GM23338 (cell line): Measurements from ENCODE around the gene MMD. TPM values are rescaled to one million over a fixed set of nuclear protein-coding genes. Genes with fewer than 3 reads are reported as not detected.

Experiments used
- ATAC-seq: fragments of 200-7000 bp; cut with Tn5 transposase; 3 replicates; pipeline ENCODE4 v1.9.1; 2020
- DNase-seq: peaks from one replicate; pipeline ENCODE4 v3.0.0-alpha.2; 2015; ENCODE audit warnings: low spot score
- H2AFZ ChIP-seq: fragments of 200-600 bp; sonication (generic); 2 replicates; pipeline ENCODE4 v1.8.0; 2016; ENCODE audit warnings: antibody characterized with exemption, mild to moderate bottlenecking, moderate library complexity
- H3F3A ChIP-seq: fragments of 200-600 bp; sonication (generic); replicated peaks from 2 replicates; pipeline ENCODE4 v1.8.0; 2017; ENCODE audit warnings: antibody characterized with exemption, mixed run types, low read depth
- H3K27ac ChIP-seq: fragments of 200-600 bp; sonication (generic); 2 replicates; pipeline ENCODE4 v1.6.1; 2016; ENCODE audit warnings: low read depth
- H3K27me3 ChIP-seq: fragments of 200-600 bp; sonication (generic); 2 replicates; pipeline ENCODE4 v1.8.0; 2016; ENCODE audit warnings: mild to moderate bottlenecking, mixed run types, moderate library complexity; ENCODE audit not compliant: insufficient read depth
- H3K36me3 ChIP-seq: fragments of 200-600 bp; sonication (generic); 2 replicates; pipeline ENCODE4 v1.8.0; 2016; ENCODE audit warnings: mild to moderate bottlenecking; ENCODE audit not compliant: insufficient read depth
- H3K4me1 ChIP-seq: fragments of 200-600 bp; sonication (generic); 2 replicates; pipeline ENCODE4 v1.8.0; 2016; ENCODE audit warnings: mild to moderate bottlenecking, moderate library complexity; ENCODE audit not compliant: insufficient read depth
- H3K4me2 ChIP-seq: fragments of 200-600 bp; sonication (generic); 2 replicates; pipeline ENCODE4 v1.7.1; 2017; ENCODE audit warnings: mixed run types
- H3K4me3 ChIP-seq: fragments of 200-600 bp; sonication (generic); 2 replicates; pipeline ENCODE4 v1.6.1; 2016; ENCODE audit warnings: mixed run types
- H3K79me2 ChIP-seq: fragments of 200-600 bp; sonication (generic); replicated peaks from 2 replicates; pipeline ENCODE4 v1.8.0; 2017; ENCODE audit warnings: mild to moderate bottlenecking; ENCODE audit not compliant: insufficient read depth
- H3K9me2 ChIP-seq: fragments of 200-600 bp; sonication (generic); 2 replicates; pipeline ENCODE4 v1.8.0; 2017; ENCODE audit not compliant: insufficient read depth
- H4K20me1 ChIP-seq: fragments of 200-600 bp; sonication (generic); replicated peaks from 2 replicates; pipeline ENCODE4 v1.8.0; 2017; ENCODE audit warnings: mild to moderate bottlenecking; ENCODE audit not compliant: insufficient read depth
- H3K27ac Mint-ChIP-seq: 2 replicates; pipeline ENCODE4 v1.8.0; 2020; ENCODE audit warnings: inconsistent platforms, mild to moderate bottlenecking, moderate library complexity, mixed read lengths
- H3K27me3 Mint-ChIP-seq: 3 replicates; pipeline ENCODE4 v1.8.0; 2022; ENCODE audit warnings: low read depth, mild to moderate bottlenecking, moderate library complexity, mixed read lengths, inconsistent platforms; ENCODE audit not compliant: insufficient read depth, poor library complexity
- H3K36me3 Mint-ChIP-seq: 3 replicates; pipeline ENCODE4 v1.8.0; 2021; ENCODE audit warnings: low read depth, mild to moderate bottlenecking, inconsistent platforms, moderate library complexity, mixed read lengths
- H3K4me1 Mint-ChIP-seq: 3 replicates; pipeline ENCODE4 v1.8.0; 2020; ENCODE audit warnings: mild to moderate bottlenecking, inconsistent platforms, mixed read lengths
- H3K4me3 Mint-ChIP-seq: 3 replicates; pipeline ENCODE4 v1.8.0; 2021; ENCODE audit warnings: moderate library complexity, mild to moderate bottlenecking, inconsistent platforms, mixed read lengths
- H3K9me3 Mint-ChIP-seq: 3 replicates; pipeline ENCODE4 v1.8.0; 2020; ENCODE audit warnings: moderate library complexity, mild to moderate bottlenecking, inconsistent platforms, mixed read lengths
- EZH2 ChIP-seq: fragments of 200-600 bp; sonication (generic); IDR thresholded peaks from one replicate; pipeline ENCODE4 v1.8.0; 2017; ENCODE audit warnings: antibody characterized with exemption, mild to moderate bottlenecking, low read depth; ENCODE audit not compliant: unreplicated experiment
- EZH2phosphoT487 ChIP-seq: fragments of 200-600 bp; sonication (generic); IDR thresholded peaks from one replicate; pipeline ENCODE4 v1.8.1; 2018; ENCODE audit warnings: antibody characterized with exemption; ENCODE audit not compliant: unreplicated experiment
- POLR2AphosphoS5 ChIP-seq: IDR thresholded peaks from 2 replicates; pipeline ENCODE4 v1.6.1; 2016; ENCODE audit warnings: antibody characterized with exemption, low read depth
- STAT1 ChIP-seq: IDR thresholded peaks from one replicate; pipeline ENCODE4 v1.6.1; 2016; ENCODE audit warnings: antibody characterized with exemption; ENCODE audit not compliant: unreplicated experiment
- ZNF114 ChIP-seq: fragments of 250-450 bp; sonication (Bioruptor Pico); IDR thresholded peaks from 2 replicates; pipeline ENCODE4 v1.5.0; 2020; ENCODE audit warnings: mild to moderate bottlenecking, moderate library complexity
- ZNF331 ChIP-seq: fragments of 250-450 bp; sonication (Bioruptor Pico); IDR thresholded peaks from 2 replicates; pipeline ENCODE4 v1.5.0; 2020; ENCODE audit warnings: low read depth, mild to moderate bottlenecking, moderate library complexity
- polyA plus RNA-seq: library from polyadenylated mRNA; unstranded; fragments of >200 nt; fragmentation: Nextera tagmentation; extraction: Ambion mirVana; gene quantifications from 2 replicates; pipeline ENCODE4 v1.2.1, GENCODE V29; 2016
- total RNA-seq: library from RNA; depleted of rRNA; stranded (reverse); fragments of >200 nt; shearing (Covaris generic); gene quantifications from 2 replicates; pipeline ENCODE4 v1.2.3, GENCODE V29; 2014
- TF ChIP-seq, protein P1 (sequence below): fragments of 250-450 bp; sonication (Bioruptor Pico); IDR thresholded peaks from 2 replicates; pipeline ENCODE4 v1.5.0; 2020; ENCODE audit warnings: mild to moderate bottlenecking, moderate library complexity

MMD gene
- total and polyA plus RNA-seq, 2 experiments from 2014 or later, result 46.4 to 47.0 TPM

DNA sequence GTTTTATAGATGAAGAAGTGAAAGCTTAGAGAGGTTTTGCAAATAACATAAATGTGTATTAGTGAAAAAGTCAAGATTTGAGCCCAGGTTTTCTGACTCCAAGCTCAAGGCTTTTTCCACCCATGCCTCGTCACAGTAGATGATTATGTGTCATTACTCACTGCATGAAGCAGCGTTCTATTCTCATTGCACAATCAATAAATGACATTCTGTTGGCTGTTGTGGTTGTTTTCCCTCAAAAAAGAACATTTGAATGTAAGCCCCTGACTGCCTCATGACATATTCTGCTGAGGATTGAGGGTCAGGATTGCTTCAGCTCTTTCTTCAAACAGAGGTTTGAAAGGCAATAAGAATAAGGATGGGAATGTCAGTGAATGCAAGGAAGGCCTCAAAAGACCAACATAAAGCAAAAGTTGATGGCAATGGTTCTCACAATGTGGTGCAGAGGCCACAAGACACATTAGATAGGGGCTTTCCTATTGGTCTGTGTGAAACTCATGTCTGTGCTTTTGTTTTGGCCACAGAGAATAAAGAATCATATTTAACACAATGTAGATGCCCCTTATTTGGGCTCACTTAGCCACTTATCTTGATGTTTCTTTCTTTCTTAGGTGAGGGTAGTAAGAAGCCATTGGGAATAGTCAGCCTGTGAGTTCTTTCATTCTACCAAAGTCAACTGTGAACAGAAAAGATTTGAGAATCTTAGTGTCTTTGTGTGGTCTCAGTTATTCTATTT lies 5.4 kb upstream of the MMD start (continued):
- TF ChIP-seq, protein P1, sequence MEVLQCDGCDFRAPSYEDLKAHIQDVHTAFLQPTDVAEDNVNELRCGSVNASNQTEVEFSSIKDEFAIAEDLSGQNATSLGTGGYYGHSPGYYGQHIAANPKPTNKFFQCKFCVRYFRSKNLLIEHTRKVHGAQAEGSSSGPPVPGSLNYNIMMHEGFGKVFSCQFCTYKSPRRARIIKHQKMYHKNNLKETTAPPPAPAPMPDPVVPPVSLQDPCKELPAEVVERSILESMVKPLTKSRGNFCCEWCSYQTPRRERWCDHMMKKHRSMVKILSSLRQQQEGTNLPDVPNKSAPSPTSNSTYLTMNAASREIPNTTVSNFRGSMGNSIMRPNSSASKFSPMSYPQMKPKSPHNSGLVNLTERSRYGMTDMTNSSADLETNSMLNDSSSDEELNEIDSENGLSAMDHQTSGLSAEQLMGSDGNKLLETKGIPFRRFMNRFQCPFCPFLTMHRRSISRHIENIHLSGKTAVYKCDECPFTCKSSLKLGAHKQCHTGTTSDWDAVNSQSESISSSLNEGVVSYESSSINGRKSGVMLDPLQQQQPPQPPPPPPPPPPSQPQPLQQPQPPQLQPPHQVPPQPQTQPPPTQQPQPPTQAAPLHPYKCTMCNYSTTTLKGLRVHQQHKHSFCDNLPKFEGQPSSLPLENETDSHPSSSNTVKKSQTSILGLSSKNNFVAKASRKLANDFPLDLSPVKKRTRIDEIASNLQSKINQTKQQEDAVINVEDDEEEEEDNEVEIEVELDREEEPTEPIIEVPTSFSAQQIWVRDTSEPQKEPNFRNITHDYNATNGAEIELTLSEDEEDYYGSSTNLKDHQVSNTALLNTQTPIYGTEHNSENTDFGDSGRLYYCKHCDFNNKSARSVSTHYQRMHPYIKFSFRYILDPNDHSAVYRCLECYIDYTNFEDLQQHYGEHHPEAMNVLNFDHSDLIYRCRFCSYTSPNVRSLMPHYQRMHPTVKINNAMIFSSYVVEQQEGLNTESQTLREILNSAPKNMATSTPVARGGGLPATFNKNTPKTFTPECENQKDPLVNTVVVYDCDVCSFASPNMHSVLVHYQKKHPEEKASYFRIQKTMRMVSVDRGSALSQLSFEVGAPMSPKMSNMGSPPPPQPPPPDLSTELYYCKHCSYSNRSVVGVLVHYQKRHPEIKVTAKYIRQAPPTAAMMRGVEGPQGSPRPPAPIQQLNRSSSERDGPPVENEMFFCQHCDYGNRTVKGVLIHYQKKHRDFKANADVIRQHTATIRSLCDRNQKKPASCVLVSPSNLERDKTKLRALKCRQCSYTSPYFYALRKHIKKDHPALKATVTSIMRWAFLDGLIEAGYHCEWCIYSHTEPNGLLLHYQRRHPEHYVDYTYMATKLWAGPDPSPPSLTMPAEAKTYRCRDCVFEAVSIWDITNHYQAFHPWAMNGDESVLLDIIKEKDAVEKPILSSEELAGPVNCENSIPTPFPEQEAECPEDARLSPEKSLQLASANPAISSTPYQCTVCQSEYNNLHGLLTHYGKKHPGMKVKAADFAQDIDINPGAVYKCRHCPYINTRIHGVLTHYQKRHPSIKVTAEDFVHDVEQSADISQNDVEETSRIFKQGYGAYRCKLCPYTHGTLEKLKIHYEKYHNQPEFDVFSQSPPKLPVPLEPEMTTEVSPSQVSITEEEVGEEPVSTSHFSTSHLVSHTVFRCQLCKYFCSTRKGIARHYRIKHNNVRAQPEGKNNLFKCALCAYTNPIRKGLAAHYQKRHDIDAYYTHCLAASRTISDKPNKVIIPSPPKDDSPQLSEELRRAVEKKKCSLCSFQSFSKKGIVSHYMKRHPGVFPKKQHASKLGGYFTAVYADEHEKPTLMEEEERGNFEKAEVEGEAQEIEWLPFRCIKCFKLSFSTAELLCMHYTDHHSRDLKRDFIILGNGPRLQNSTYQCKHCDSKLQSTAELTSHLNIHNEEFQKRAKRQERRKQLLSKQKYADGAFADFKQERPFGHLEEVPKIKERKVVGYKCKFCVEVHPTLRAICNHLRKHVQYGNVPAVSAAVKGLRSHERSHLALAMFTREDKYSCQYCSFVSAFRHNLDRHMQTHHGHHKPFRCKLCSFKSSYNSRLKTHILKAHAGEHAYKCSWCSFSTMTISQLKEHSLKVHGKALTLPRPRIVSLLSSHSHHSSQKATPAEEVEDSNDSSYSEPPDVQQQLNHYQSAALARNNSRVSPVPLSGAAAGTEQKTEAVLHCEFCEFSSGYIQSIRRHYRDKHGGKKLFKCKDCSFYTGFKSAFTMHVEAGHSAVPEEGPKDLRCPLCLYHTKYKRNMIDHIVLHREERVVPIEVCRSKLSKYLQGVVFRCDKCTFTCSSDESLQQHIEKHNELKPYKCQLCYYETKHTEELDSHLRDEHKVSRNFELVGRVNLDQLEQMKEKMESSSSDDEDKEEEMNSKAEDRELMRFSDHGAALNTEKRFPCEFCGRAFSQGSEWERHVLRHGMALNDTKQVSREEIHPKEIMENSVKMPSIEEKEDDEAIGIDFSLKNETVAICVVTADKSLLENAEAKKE (CRISPR knock-in tag), result no peak
- TF ChIP-seq ZNF114 (CRISPR knock-in tag) (no peak), POLR2AphosphoS5 (no peak), EZH2phosphoT487 (no peak)

DNA sequence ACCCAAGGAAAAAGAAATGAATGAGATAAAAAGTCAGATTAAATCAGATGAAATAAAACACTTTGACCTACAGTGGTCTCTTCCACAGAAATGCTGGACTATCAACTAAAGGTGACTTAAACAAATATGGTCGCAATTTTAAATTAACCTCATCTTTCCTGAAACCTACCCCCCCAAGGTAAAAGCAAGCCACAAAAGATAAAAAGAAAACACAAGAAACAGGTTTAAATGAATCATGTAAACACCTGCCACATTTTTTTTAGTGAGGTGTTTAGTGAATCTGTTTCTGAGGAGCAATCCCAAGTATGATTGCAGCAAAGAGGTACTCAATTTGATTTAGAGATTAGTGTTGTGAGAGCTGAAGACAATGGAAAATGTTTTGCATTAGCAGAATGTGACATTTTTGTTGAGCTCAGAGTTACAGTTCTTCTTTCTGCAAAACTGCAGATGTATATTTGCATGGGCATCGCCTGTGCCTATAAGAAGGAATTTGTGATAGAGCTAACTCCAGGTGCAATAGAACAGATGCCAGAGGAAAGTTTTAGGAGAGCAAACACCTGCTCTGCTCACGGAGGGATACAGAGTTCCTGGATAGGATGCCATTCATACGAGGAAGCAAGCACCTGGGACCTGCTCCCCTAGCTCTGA lies 3.4 kb upstream of the MMD start:
- Histone ChIP-seq H3F3A (no peaks in the 10 kb centered on the region), H4K20me1 (no peaks in the 10 kb centered on the region), H3K27ac (no peak overlapping the region), H3K36me3 (no peaks in the 10 kb centered on the region), H3K9me2 (no peaks in the 10 kb centered on the region), H3K4me1 (peaks cover 6% of the 10 kb centered on the region), H3K4me3 (no peak overlapping the region), H3K27me3 (no peaks in the 10 kb centered on the region), H3K79me2 (peaks cover 11% of the 10 kb centered on the region), H3K4me2 (no peak overlapping the region), H2AFZ (no peak overlapping the region)
- Mint-ChIP-seq H3K4me3 (no peak overlapping the region), H3K27ac (no peak overlapping the region), H3K27me3 (peaks cover 2% of the 10 kb centered on the region), H3K36me3 (no peaks in the 10 kb centered on the region), H3K9me3 (no peaks in the 10 kb centered on the region), H3K4me1 (peaks cover 11% of the 10 kb centered on the region)
- DNase-seq (no peak), ATAC-seq (no peak)
- no peak for TF ChIP-seq STAT1
- TF ChIP-seq, protein P1 (CRISPR knock-in tag), result no peak
- no peak for TF ChIP-seq ZNF331
- TF ChIP-seq EZH2, result no peak
